Nephron (organoid): Measurements from ENCODE around the gene CDC42SE2.
"Not testable (repeated sequence)": the region's sequence is repeated elsewhere in the genome, so short reads cannot be mapped to it uniquely, and the experiment has no call there.

Experiments used
- H3K27ac Mint-ChIP-seq, 3 experiments: 2 replicates each; pipeline ENCODE4 v1.8.0; 2020; ENCODE audit warnings: mixed read lengths in 3 of 3, mild to moderate bottlenecking in 2 of 3, moderate library complexity in 1 of 3
- H3K27me3 Mint-ChIP-seq: 2 replicates; pipeline ENCODE4 v1.8.0; 2021; ENCODE audit warnings: low read depth, mild to moderate bottlenecking, moderate library complexity, mixed read lengths
- H3K36me3 Mint-ChIP-seq: 2 replicates; pipeline ENCODE4 v1.8.0; 2020; ENCODE audit warnings: low read depth, mixed read lengths
- H3K4me1 Mint-ChIP-seq: 2 replicates; pipeline ENCODE4 v1.8.0; 2020; ENCODE audit warnings: mixed read lengths
- H3K4me3 Mint-ChIP-seq, 3 experiments: 2 replicates each; pipeline ENCODE4 v1.8.0; 2020; ENCODE audit warnings: mild to moderate bottlenecking in 3 of 3, mixed read lengths in 3 of 3, moderate library complexity in 2 of 3
- H3K9me3 Mint-ChIP-seq: 2 replicates; pipeline ENCODE4 v1.8.0; 2020; ENCODE audit warnings: mixed read lengths
- TF ChIP-seq, protein P1 (sequence below), 3 experiments: fragments of 200-600 bp; sonication (generic); IDR thresholded peaks; one replicate each; pipeline ENCODE4 v1.5.0; 2021; ENCODE audit warnings: antibody characterized with exemption in 3 of 3; ENCODE audit not compliant: unreplicated experiment in 3 of 3

CDC42SE2 gene

GRCh38 chr5:131305138-131305689, 41.4 kb downstream of the CDC42SE2 start:
- H3K27ac Mint-ChIP-seq, result no peak overlapping the region
- H3K36me3 Mint-ChIP-seq, result peaks cover 24% of the 10 kb centered on the region
- TF ChIP-seq, protein P1, sequence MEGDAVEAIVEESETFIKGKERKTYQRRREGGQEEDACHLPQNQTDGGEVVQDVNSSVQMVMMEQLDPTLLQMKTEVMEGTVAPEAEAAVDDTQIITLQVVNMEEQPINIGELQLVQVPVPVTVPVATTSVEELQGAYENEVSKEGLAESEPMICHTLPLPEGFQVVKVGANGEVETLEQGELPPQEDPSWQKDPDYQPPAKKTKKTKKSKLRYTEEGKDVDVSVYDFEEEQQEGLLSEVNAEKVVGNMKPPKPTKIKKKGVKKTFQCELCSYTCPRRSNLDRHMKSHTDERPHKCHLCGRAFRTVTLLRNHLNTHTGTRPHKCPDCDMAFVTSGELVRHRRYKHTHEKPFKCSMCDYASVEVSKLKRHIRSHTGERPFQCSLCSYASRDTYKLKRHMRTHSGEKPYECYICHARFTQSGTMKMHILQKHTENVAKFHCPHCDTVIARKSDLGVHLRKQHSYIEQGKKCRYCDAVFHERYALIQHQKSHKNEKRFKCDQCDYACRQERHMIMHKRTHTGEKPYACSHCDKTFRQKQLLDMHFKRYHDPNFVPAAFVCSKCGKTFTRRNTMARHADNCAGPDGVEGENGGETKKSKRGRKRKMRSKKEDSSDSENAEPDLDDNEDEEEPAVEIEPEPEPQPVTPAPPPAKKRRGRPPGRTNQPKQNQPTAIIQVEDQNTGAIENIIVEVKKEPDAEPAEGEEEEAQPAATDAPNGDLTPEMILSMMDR (IDR thresholded peaks at IDR 0.05; ENCODE audit: unreplicated experiment in 3 of 3), result no peak
- no peak overlapping the region for H3K4me3 Mint-ChIP-seq
- H3K27me3 Mint-ChIP-seq, result no peaks in the 10 kb centered on the region
- H3K9me3 Mint-ChIP-seq, result peaks cover 12% of the 10 kb centered on the region
- no peaks in the 10 kb centered on the region for H3K4me1 Mint-ChIP-seq

DNA sequence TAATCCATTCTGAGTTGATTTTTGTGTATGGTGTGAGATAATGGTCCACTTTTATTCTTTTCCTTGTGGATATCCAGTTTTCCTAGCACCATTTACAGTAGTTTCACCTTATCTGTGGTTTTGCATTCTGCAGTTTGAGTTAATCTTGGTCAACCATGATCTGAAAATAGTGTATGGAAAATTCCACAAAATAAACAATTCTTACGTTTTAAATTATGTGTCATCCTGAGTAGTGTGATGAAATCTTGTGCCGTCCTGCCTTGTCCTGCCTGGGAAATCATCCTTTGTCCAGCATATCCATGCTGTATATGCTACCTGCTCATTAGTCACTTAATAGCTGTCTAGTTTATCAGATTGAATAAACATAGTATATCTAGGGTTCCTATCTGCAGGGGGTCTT, 42.1 kb downstream of the CDC42SE2 start:
- no peak overlapping the region for H3K4me3 Mint-ChIP-seq
- H3K27ac Mint-ChIP-seq, result no peak overlapping the region
- TF ChIP-seq, protein P1 (IDR thresholded peaks at IDR 0.05; ENCODE audit: unreplicated experiment in 3 of 3), result no peak
- H3K4me1 Mint-ChIP-seq, result no peaks in the 10 kb centered on the region
- H3K27me3 Mint-ChIP-seq, result no peaks in the 10 kb centered on the region
- H3K36me3 Mint-ChIP-seq, result peaks cover 23% of the 10 kb centered on the region
- H3K9me3 Mint-ChIP-seq, result peaks cover 12% of the 10 kb centered on the region

GRCh38 chr5:131312235-131312772, 48.5 kb downstream of the CDC42SE2 start:
- not testable (repeated sequence) for H3K27ac Mint-ChIP-seq, H3K4me1 Mint-ChIP-seq, H3K4me3 Mint-ChIP-seq, H3K27me3 Mint-ChIP-seq
- H3K36me3 Mint-ChIP-seq, result peaks cover 33% of the 10 kb centered on the region
- peaks cover 12% of the 10 kb centered on the region for H3K9me3 Mint-ChIP-seq

DNA sequence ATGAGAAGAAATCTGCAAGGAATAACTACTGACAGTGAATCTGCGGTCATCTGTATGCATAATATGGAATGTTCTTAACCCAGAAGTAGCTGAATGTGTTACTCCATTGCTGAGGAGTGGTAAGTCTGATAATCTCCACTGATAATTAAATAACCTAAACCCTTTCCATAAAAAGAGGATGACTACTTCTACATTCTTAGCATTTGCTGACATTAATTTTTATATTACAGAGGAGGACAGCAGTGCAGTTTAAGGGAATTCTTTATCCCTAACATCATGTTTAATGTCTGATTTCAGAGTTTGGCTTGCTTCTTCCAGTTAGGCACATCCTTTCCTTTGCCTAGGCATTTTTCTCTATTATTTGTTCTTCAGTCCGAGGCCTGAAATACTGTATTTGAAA, 52.2 kb downstream of the CDC42SE2 start:
- TF ChIP-seq, protein P1 (IDR thresholded peaks at IDR 0.05; ENCODE audit: unreplicated experiment in 3 of 3), result no peak
- Mint-ChIP-seq H3K4me1 (peaks cover 6% of the 10 kb centered on the region), H3K36me3 (peaks cover 50% of the 10 kb centered on the region), H3K9me3 (peaks cover 7% of the 10 kb centered on the region), H3K27ac (no peak overlapping the region), H3K27me3 (no peaks in the 10 kb centered on the region), H3K4me3 (no peak overlapping the region)

DNA sequence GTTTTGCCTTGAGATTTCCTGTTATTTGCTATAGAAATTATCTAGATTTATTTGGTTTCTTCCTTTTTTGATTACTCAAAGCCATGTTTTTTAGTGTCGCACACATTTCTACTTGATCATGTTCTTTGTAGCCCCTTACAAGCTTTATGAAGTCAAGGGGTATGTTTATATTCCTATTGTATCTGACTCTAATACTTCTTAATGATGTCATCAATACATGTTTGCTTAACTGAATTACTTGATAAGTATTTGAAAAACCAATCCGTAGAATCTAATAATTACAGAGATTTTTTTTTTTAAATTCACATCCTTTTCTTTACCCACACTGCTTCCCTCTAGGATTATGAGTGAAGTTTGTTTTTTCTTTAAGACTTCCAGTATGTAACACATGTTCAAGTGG, 53.0 kb downstream of the CDC42SE2 start:
- TF ChIP-seq, protein P1 (IDR thresholded peaks at IDR 0.05; ENCODE audit: unreplicated experiment in 3 of 3), result no peak
- peaks cover 8% of the 10 kb centered on the region for H3K9me3 Mint-ChIP-seq
- peaks cover 6% of the 10 kb centered on the region for H3K4me1 Mint-ChIP-seq
- H3K36me3 Mint-ChIP-seq, result peaks cover 53% of the 10 kb centered on the region
- no peaks in the 10 kb centered on the region for H3K27me3 Mint-ChIP-seq
- no peak overlapping the region for H3K4me3 Mint-ChIP-seq
- H3K27ac Mint-ChIP-seq, result no peak overlapping the region

- Mint-ChIP-seq H3K9me3 (peaks cover 8% of the 10 kb centered on the region), H3K27me3 (no peaks in the 10 kb centered on the region), H3K27ac (no peak overlapping the region), H3K36me3 (peaks cover 57% of the 10 kb centered on the region), H3K4me3 (no peak overlapping the region), H3K4me1 (peaks cover 6% of the 10 kb centered on the region)
- TF ChIP-seq, protein P1 (IDR thresholded peaks at IDR 0.05; ENCODE audit: unreplicated experiment in 3 of 3), result no peak
These were observed 54.6 kb downstream of the CDC42SE2 start for GRCh38 chr5:131318455-131318854.
